ENCODE results near the gene RAB31. TPM values are rescaled to one million over a fixed set of nuclear protein-coding genes. Genes with fewer than 3 reads are reported as not detected.
"Not testable (repeated sequence)": the region's sequence is repeated elsewhere in the genome, so short reads cannot be mapped to it uniquely, and the experiment has no call there.

RAB31 gene
- total and polyA plus RNA-seq, 4 donors = 21.5 to 114 (median 49.5) TPM

DNA sequence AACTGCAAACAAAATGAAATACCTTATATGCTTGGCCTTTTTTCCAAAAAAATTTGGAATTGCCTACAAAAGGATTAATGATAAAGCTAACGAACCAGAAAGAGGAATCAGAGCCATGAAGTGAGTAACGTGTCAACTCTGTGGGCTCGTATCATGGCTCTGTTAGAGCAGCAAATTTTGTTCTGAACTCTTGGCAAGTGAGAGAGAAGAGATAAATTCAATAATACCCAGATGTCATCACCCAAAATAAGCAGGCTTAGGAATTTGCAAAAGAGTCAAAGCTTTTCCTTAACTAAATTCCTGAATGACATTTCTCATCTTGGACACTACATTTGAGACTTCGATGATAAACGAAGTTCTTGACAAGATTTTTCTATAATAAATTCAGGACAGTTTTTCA is 182.1 kb downstream of the RAB31 start:
- no peak overlapping the region for H3K27ac ChIP-seq (ENCODE audit: low read depth in 1 of 2, low read length in 1 of 2)
- TF ChIP-seq, protein P1, sequence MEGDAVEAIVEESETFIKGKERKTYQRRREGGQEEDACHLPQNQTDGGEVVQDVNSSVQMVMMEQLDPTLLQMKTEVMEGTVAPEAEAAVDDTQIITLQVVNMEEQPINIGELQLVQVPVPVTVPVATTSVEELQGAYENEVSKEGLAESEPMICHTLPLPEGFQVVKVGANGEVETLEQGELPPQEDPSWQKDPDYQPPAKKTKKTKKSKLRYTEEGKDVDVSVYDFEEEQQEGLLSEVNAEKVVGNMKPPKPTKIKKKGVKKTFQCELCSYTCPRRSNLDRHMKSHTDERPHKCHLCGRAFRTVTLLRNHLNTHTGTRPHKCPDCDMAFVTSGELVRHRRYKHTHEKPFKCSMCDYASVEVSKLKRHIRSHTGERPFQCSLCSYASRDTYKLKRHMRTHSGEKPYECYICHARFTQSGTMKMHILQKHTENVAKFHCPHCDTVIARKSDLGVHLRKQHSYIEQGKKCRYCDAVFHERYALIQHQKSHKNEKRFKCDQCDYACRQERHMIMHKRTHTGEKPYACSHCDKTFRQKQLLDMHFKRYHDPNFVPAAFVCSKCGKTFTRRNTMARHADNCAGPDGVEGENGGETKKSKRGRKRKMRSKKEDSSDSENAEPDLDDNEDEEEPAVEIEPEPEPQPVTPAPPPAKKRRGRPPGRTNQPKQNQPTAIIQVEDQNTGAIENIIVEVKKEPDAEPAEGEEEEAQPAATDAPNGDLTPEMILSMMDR (IDR thresholded peaks at IDR 0.05; ENCODE audit: control extremely low read depth, extremely low read depth) = no peak
- WGBS, 2 donors = 85 to 96% methylated on average over 5 of the region's 5 CpGs
- H3K27me3 ChIP-seq (ENCODE audit: control insufficient read depth in 3 of 3, insufficient read depth in 3 of 3, low read length in 2 of 3) = no peaks in the 10 kb centered on the region
- H3K9me3 ChIP-seq (ENCODE audit: control insufficient read depth in 4 of 4, insufficient read depth in 3 of 4, low read length in 3 of 4) = no peaks in the 10 kb centered on the region
- no peaks in the 10 kb centered on the region for H3K4me1 ChIP-seq (ENCODE audit: control insufficient read depth in 5 of 5, insufficient read depth in 5 of 5, low read length in 5 of 5)
- ATAC-seq (ENCODE audit: insufficient read depth, low FRiP score) (no peak), DNase-seq (no peak)
- H3K9ac ChIP-seq (ENCODE audit: insufficient read depth in 1 of 2, low read length in 2 of 2) = no peak overlapping the region
- H3K36me3 ChIP-seq (ENCODE audit: control insufficient read depth in 4 of 4, insufficient read depth in 4 of 4, low read length in 4 of 4) = no peaks in the 10 kb centered on the region
- no peak overlapping the region for H3K4me3 ChIP-seq

DNA sequence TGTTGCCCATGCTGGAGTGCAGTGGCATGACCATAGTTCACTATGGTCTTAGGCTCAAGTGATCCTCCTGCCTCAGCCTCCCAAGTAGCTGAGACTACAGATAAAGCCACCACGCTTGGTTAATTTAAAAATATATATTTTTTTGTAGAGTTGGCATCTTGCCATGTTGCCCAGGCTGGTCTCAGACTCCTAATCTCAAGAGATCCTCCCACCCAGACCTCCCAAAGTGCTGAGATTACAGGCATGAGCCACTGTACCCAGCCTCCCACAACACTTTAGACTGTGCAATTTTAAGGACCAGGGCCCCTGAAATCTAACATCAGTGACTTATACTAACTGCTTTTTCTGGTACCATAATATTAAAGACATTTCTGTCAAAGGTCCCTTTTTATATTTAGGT is 182.9 kb downstream of the RAB31 start:
- H3K4me3 ChIP-seq = no peak overlapping the region
- no peak for DNase-seq
- no peaks in the 10 kb centered on the region for H3K27me3 ChIP-seq (ENCODE audit: control insufficient read depth in 3 of 3, insufficient read depth in 3 of 3, low read length in 2 of 3)
- WGBS, 2 donors = 83 to 94% methylated on average over 1 of the region's 1 CpG
- H3K9ac ChIP-seq (ENCODE audit: insufficient read depth in 1 of 2, low read length in 2 of 2) = no peak overlapping the region
- no peak for ATAC-seq (ENCODE audit: insufficient read depth, low FRiP score)
- TF ChIP-seq, protein P1 (IDR thresholded peaks at IDR 0.05; ENCODE audit: control extremely low read depth, extremely low read depth) = no peak
- no peaks in the 10 kb centered on the region for H3K4me1 ChIP-seq (ENCODE audit: control insufficient read depth in 5 of 5, insufficient read depth in 5 of 5, low read length in 5 of 5)
- H3K9me3 ChIP-seq (ENCODE audit: control insufficient read depth in 4 of 4, insufficient read depth in 3 of 4, low read length in 3 of 4) = no peaks in the 10 kb centered on the region
- H3K36me3 ChIP-seq (ENCODE audit: control insufficient read depth in 4 of 4, insufficient read depth in 4 of 4, low read length in 4 of 4) = no peaks in the 10 kb centered on the region
- no peak overlapping the region for H3K27ac ChIP-seq (ENCODE audit: low read depth in 1 of 2, low read length in 1 of 2)

DNA sequence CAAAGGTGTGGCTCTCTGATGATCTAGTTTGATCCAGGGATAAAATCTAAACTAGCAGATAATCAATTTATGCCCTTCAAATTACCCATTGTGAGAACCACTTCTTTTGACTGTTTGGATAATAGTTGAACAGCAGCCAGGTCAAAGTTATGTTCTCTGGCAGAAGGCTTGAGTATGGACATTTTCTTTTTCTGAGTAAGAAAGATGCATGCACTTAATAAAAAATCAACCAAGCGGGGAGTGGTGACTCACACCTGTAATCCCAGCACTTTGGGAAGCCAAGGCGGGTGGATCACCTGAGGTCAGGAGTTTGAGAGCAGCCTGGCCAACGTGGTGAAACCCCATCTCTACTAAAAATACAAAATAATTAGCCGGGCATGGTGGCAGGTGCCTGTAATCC is 183.4 kb downstream of the RAB31 start:
- not testable (repeated sequence) for H3K4me1 ChIP-seq (ENCODE audit: control insufficient read depth in 5 of 5, insufficient read depth in 5 of 5, low read length in 5 of 5); H3K9me3 ChIP-seq (ENCODE audit: control insufficient read depth in 4 of 4, insufficient read depth in 3 of 4, low read length in 3 of 4); H3K9ac ChIP-seq (ENCODE audit: insufficient read depth in 1 of 2, low read length in 2 of 2); H3K36me3 ChIP-seq (ENCODE audit: control insufficient read depth in 4 of 4, insufficient read depth in 4 of 4, low read length in 4 of 4); ATAC-seq (ENCODE audit: insufficient read depth, low FRiP score); H3K27ac ChIP-seq (ENCODE audit: low read depth in 1 of 2, low read length in 1 of 2); H3K27me3 ChIP-seq (ENCODE audit: control insufficient read depth in 3 of 3, insufficient read depth in 3 of 3, low read length in 2 of 3); H3K4me3 ChIP-seq; DNase-seq
- 82 to 84% methylated on average over 4 of the region's 4 CpGs for WGBS, 2 donors

DNA sequence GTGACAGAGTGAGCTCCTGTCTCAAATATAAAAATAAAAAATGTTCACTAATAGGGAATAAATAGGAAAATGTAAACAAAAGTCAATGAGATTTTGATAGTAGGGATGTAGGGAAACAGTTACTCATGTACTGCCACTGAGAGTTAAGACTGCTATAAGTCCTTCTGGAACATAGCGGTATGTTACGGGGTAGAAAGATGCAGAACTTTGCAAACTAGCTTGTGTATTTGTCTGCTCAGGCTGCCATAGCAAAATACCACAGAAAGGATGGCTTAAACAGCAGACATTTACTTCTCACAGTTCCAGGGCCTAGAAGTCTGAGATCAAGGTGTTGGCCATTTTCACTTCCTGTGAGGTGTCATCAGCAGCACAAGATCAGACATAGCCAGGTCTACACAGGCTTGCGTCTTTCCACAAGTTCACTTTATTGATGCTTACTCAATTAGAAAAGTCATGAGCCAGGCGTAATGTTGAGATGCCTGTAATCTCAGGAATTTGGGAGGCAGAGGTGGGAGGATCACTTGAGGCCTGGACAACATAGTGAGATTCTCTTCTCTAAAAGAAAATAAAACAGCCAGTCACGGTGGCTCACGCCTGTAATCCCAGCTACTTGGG is 186.5 kb downstream of the RAB31 start:
- H3K9me3 ChIP-seq (ENCODE audit: control insufficient read depth in 4 of 4, insufficient read depth in 3 of 4, low read length in 3 of 4) = no peaks in the 10 kb centered on the region
- H3K27ac ChIP-seq (ENCODE audit: low read depth in 1 of 2, low read length in 1 of 2) = no peak overlapping the region
- WGBS, 2 donors = 88 to 89% methylated on average over 6 of the region's 6 CpGs
- H3K36me3 ChIP-seq (ENCODE audit: control insufficient read depth in 4 of 4, insufficient read depth in 4 of 4, low read length in 4 of 4) = no peaks in the 10 kb centered on the region
- no peak overlapping the region for H3K4me3 ChIP-seq
- H3K4me1 ChIP-seq (ENCODE audit: control insufficient read depth in 5 of 5, insufficient read depth in 5 of 5, low read length in 5 of 5) = no peaks in the 10 kb centered on the region
- H3K27me3 ChIP-seq (ENCODE audit: control insufficient read depth in 3 of 3, insufficient read depth in 3 of 3, low read length in 2 of 3) = no peaks in the 10 kb centered on the region
- ATAC-seq (ENCODE audit: insufficient read depth, low FRiP score) (no peak), DNase-seq (no peak)
- TF ChIP-seq, protein P1 (IDR thresholded peaks at IDR 0.05; ENCODE audit: control extremely low read depth, extremely low read depth) = no peak
- H3K9ac ChIP-seq (ENCODE audit: insufficient read depth in 1 of 2, low read length in 2 of 2) = no peak overlapping the region
